ENCODE measurements around the gene RP2. TPM values are rescaled to one million over a fixed set of nuclear protein-coding genes. Genes with fewer than 3 reads are reported as not detected.

RP2 gene
- total and polyA plus RNA-seq, 9 of the 15 experiments (the other 6 are each of a cell fraction or from before 2014, with no cell fraction given): 2.0 to 6.9 (median 3.5) TPM

DNA sequence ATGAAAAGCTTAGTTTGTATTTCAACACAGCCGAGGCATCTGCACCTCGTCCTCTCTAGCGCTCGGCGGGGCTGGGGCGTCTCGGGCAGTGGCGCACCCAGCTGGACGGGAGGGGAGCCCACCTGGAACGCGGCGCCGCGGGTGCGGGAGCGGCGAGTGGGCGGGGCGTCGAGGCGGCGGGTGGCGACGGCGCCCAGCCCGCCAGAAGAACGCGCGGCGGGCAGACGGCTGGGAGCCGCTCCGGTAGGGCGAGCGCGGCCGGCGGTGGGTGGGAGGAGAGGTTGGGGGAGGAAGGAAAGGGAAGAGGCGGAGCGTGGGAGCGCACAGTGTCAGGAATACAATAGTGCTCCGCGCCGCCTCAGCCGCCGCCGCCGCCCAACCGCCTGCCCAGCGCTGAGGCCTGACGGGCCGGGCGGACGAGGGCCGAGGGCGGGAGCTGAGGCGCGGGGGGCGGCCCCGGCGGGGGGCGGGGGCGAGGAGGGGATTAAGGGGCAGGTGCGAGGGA is 75.3 kb downstream of the RP2 start, which contains the start of gene JADE3 (continued):
- TF ChIP-seq BACH1 (tag; IDR thresholded peaks at IDR 0.05) (no peak), CREB3L1 (IDR thresholded peaks at IDR 0.05; ENCODE audit: borderline replicate concordance, low read depth) (no peak), EHMT2 (IDR thresholded peaks at IDR 0.05) (no peak), TBL1XR1 (IDR thresholded peaks at IDR 0.05; ENCODE audit: low read length in 2 of 2) (no peak), ZNF239 (CRISPR knock-in tag; IDR thresholded peaks at IDR 0.05) (no peak), BRCA1 (IDR thresholded peaks at IDR 0.05) (no peak), BRCA1 (CRISPR knock-in tag; IDR thresholded peaks at IDR 0.05) (no peak), HDAC1 (IDR thresholded peaks at IDR 0.05) (no peak), GTF2F1 (IDR thresholded peaks at IDR 0.05; ENCODE audit: low read depth, low read length) (no peak), CHD2 (IDR thresholded peaks at IDR 0.05; ENCODE audit: low read depth, low read length) (no peak), CTCFL (IDR thresholded peaks at IDR 0.05; ENCODE audit: borderline replicate concordance, insufficient read depth, low read depth, low read length, poor library complexity, severe bottlenecking) (peak; percentile 87), VEZF1 (CRISPR knock-in tag; IDR thresholded peaks at IDR 0.05) (peak; percentile 38), ZNF12 (CRISPR knock-in tag; IDR thresholded peaks at IDR 0.05) (no peak), ZNF561 (CRISPR knock-in tag; conservative IDR thresholded peaks at IDR 0.05) (no peak), OTX1 (CRISPR knock-in tag; IDR thresholded peaks at IDR 0.05) (no peak), HNRNPK (IDR thresholded peaks at IDR 0.05; ENCODE audit: low read depth, low read length, poor library complexity, severe bottlenecking) (no peak), TRIM28 (IDR thresholded peaks at IDR 0.05) (no peak), HNRNPLL (IDR thresholded peaks at IDR 0.05; ENCODE audit: low read depth, low read length, poor library complexity, severe bottlenecking) (no peak)
- TF ChIP-seq, protein P1, sequence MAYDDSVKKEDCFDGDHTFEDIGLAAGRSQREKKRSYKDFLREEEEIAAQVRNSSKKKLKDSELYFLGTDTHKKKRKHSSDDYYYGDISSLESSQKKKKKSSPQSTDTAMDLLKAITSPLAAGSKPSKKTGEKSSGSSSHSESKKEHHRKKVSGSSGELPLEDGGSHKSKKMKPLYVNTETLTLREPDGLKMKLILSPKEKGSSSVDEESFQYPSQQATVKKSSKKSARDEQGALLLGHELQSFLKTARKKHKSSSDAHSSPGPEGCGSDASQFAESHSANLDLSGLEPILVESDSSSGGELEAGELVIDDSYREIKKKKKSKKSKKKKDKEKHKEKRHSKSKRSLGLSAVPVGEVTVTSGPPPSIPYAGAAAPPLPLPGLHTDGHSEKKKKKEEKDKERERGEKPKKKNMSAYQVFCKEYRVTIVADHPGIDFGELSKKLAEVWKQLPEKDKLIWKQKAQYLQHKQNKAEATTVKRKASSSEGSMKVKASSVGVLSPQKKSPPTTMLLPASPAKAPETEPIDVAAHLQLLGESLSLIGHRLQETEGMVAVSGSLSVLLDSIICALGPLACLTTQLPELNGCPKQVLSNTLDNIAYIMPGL (CRISPR knock-in tag; IDR thresholded peaks at IDR 0.05): no peak
- TF ChIP-seq, protein P2, sequence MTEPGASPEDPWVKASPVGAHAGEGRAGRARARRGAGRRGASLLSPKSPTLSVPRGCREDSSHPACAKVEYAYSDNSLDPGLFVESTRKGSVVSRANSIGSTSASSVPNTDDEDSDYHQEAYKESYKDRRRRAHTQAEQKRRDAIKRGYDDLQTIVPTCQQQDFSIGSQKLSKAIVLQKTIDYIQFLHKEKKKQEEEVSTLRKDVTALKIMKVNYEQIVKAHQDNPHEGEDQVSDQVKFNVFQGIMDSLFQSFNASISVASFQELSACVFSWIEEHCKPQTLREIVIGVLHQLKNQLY (CRISPR knock-in tag; conservative IDR thresholded peaks at IDR 0.05): no peak
- TF ChIP-seq, protein P3, sequence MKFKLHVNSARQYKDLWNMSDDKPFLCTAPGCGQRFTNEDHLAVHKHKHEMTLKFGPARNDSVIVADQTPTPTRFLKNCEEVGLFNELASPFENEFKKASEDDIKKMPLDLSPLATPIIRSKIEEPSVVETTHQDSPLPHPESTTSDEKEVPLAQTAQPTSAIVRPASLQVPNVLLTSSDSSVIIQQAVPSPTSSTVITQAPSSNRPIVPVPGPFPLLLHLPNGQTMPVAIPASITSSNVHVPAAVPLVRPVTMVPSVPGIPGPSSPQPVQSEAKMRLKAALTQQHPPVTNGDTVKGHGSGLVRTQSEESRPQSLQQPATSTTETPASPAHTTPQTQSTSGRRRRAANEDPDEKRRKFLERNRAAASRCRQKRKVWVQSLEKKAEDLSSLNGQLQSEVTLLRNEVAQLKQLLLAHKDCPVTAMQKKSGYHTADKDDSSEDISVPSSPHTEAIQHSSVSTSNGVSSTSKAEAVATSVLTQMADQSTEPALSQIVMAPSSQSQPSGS (CRISPR knock-in tag; IDR thresholded peaks at IDR 0.05): no peak

All from K562 (cell line).